Stomach (tissue), 9 donors: ENCODE data around the gene EIF3D. TPM values are rescaled to one million over a fixed set of nuclear protein-coding genes. Genes with fewer than 3 reads are reported as not detected.
"Not testable (repeated sequence)": the region's sequence is repeated elsewhere in the genome, so short reads cannot be mapped to it uniquely, and the experiment has no call there.

Experiments used
- DNase-seq, 2 donors: peaks; one replicate each; pipeline versions ENCODE4 v3.0.0 to v3.0.0-alpha.2; 2013 to 2019
- H3K27ac ChIP-seq, 5 donors: fragments of 200-600 bp in 4 of 5; sonication (generic) in 4 of 5; one replicate each; pipeline ENCODE4 v1.5.1; 2013 to 2019; ENCODE audit warnings: mild to moderate bottlenecking in 1 of 5, moderate library complexity in 1 of 5
- H3K27me3 ChIP-seq, 3 donors: fragments of 200-600 bp; sonication (generic); one replicate each; pipeline ENCODE4 v1.5.1; 2017 to 2019; ENCODE audit warnings: mixed run types in 1 of 3
- H3K36me3 ChIP-seq, 4 donors: fragments of 200-600 bp; sonication (generic); 1 replicate in 3 of 4; 2 replicates in 1 of 4; pipeline ENCODE4 v1.5.1; 2016 to 2019
- H3K4me1 ChIP-seq, 4 donors: fragments of 200-600 bp; sonication (generic); one replicate each; pipeline ENCODE4 v1.5.1; 2016 to 2019
- H3K4me3 ChIP-seq, 4 donors: fragments of 200-600 bp; sonication (generic) in 3 of 4; one replicate each; pipeline ENCODE4 v1.5.1; 2016 to 2019; ENCODE audit warnings: mild to moderate bottlenecking in 1 of 4
- H3K9me3 ChIP-seq, 4 donors: fragments of 200-600 bp; sonication (generic); one replicate each; pipeline ENCODE4 v1.5.1; 2016 to 2019
- CTCF ChIP-seq, 7 experiments: fragments of 450-650 bp in 4 of 7; fragments of 200-600 bp in 3 of 7; sonication (generic) in 3 of 7; IDR thresholded peaks; one replicate each; pipeline ENCODE4 v1.5.1; 2016 to 2019; ENCODE audit warnings: antibody characterized with exemption in 7 of 7, control low read depth in 2 of 7, mild to moderate bottlenecking in 1 of 7
- EP300 ChIP-seq: sonication (generic); formaldehyde crosslinking; IDR thresholded peaks from one replicate; pipeline ENCODE4 v1.6.1; 2017; ENCODE audit warnings: antibody characterized with exemption
- POLR2A ChIP-seq, 4 donors: fragments of 450-650 bp; IDR thresholded peaks; one replicate each; pipeline ENCODE4 v1.6.1; 2016; ENCODE audit warnings: antibody characterized with exemption in 4 of 4, control low read depth in 2 of 4, mild to moderate bottlenecking in 1 of 4, moderate library complexity in 1 of 4
- POLR2AphosphoS5 ChIP-seq, 3 donors: sonication (generic); formaldehyde crosslinking; IDR thresholded peaks; one replicate each; pipeline ENCODE4 v1.6.1; 2016; ENCODE audit warnings: antibody characterized with exemption in 3 of 3
- WGBS, 5 donors: extraction: QIAGEN DNeasy Blood & Tissue Kit in 3 of 5; methylation state at CpG; one replicate each; pipeline versions ENCODE4 v1.1.5 to v1.1.7; 2013 to 2018; 5-methylcytosine and 5-hydroxymethylcytosine counted together
- intact Hi-C: fragments of 100-400 bp; cut with DNase I; formaldehyde crosslinking; loops from one replicate; pipeline ENCODE4 v1.15.1; 2023; ENCODE audit warnings: low total_unique reads
- polyA plus RNA-seq, 3 donors: library from polyadenylated mRNA; stranded (reverse); fragments of 200-250 nt; gene quantifications; one replicate each; pipeline ENCODE4 v1.2.3, GENCODE V29; 2013
- total RNA-seq, 5 donors: library from RNA; depleted of rRNA; stranded (reverse); fragments of >200 nt; gene quantifications; one replicate each; pipeline versions ENCODE4 v1.1.0 to v1.2.3, GENCODE V29; 2014 to 2016
- donor health status: healthy with polysubstance abuse.
- donor health status: Bipolar disorder and iron deficiency.
- donor health status: healthy.

Gene EIF3D
- total and polyA plus RNA-seq, 8 donors: 80.4 to 242 (median 187) TPM

- WGBS, 5 donors: 84 to 93% (median 87%) methylated on average over 6 of the region's 6 CpGs
- peaks cover 79 to 100% (median 99%) of the 10 kb centered on the region in 4 donors for H3K36me3 ChIP-seq
These were observed 6.3 kb downstream of the EIF3D start for GRCh38 chr22:36522662-36523061.

DNA sequence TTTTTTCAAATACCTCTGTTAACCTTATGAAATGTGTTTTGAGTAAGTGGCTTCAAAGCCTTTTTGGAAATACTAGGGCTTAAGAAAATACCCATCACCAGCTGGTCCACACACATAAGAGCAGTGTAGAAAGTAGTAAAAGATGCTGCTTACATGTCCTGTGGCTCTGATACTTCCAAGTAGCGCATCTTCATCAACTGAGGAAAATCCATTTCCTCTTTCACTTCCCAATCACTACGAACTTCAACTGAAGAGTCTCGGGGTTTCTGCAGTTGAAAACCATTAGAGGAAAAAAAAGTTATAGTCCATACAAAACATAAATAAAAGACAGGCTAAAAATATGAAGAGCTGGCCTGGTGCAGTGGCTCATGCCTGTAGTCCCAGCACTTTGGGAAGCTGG is 8.5 kb downstream of the EIF3D start:
- Histone ChIP-seq H3K4me1 (no peaks in the 10 kb centered on the region), H3K9me3 (no peaks in the 10 kb centered on the region), H3K4me3 (no peak overlapping the region), H3K36me3 (peaks cover 89 to 100% (median 100%) of the 10 kb centered on the region in 4 donors), H3K27ac (peak overlapping the region in 1 of 5 donors; percentile 3), H3K27me3 (no peaks in the 10 kb centered on the region)
- intact Hi-C loops: no loop called here
- WGBS, 5 donors: 82 to 90% (median 84%) methylated on average over 3 of the region's 3 CpGs
- no peak for DNase-seq
- TF ChIP-seq POLR2AphosphoS5 (IDR thresholded peaks at IDR 0.05) (no peak), CTCF (IDR thresholded peaks at IDR 0.05) (no peak), POLR2A (IDR thresholded peaks at IDR 0.05) (no peak), EP300 (no peak)

More at GRCh38 chr22:36522662-36523061, 6.3 kb downstream of the EIF3D start:
- no peak for DNase-seq
- Histone ChIP-seq H3K4me1 (peaks cover 5 to 16% (median 9%) of the 10 kb centered on the region in 4 donors), H3K9me3 (no peaks in the 10 kb centered on the region), H3K27me3 (no peaks in the 10 kb centered on the region), H3K4me3 (no peak overlapping the region), H3K27ac (no peak overlapping the region)
- no peak for TF ChIP-seq CTCF (IDR thresholded peaks at IDR 0.05)
- TF ChIP-seq POLR2A (IDR thresholded peaks at IDR 0.05): no peak
- no peak for TF ChIP-seq POLR2AphosphoS5 (IDR thresholded peaks at IDR 0.05)
- no peak for TF ChIP-seq EP300
- intact Hi-C loops: no loop called here

DNA sequence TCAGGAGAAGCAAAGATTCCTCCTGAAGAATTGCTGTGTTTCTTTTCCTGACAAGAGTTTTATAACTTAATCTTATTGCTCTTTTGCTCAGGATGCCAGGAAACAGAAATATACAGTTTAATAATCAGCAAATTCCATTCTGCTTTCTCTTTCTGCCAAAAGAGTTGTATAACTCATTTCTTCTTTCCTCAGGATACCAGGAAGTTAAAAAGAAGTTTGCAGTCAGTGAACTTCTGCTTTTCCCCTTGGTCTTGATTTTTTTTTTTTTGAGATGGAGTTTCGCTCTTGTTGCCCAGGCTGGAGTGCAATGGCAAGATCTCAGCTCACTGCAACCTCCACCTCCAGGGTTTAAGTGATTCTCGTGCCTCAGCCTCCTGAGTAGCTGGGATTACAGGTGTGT is 9.1 kb downstream of the EIF3D start:
- intact Hi-C loops, DNase-seq, H3K27me3 ChIP-seq, H3K4me3 ChIP-seq, H3K4me1 ChIP-seq, H3K9me3 ChIP-seq: not testable (repeated sequence)
- WGBS, 5 donors: 81 to 95% (median 87%) methylated on average over 2 of the region's 2 CpGs
- H3K36me3 ChIP-seq: peaks cover 89 to 100% (median 100%) of the 10 kb centered on the region in 4 donors
- peak overlapping the region in 1 of 5 donors; percentile 3 for H3K27ac ChIP-seq

GRCh38 chr22:36514766-36515165 is 14.2 kb downstream of the EIF3D start:
- no peak for TF ChIP-seq POLR2A (IDR thresholded peaks at IDR 0.05)
- TF ChIP-seq CTCF (IDR thresholded peaks at IDR 0.05): no peak
- TF ChIP-seq EP300: no peak
- no peak for TF ChIP-seq POLR2AphosphoS5 (IDR thresholded peaks at IDR 0.05)
- H3K4me3 ChIP-seq: no peak overlapping the region
- no peak for DNase-seq
- 89 to 100% (median 100%) methylated on average over 1 of the region's 1 CpG for WGBS, 5 donors
- no peaks in the 10 kb centered on the region for H3K9me3 ChIP-seq
- peaks cover 0 to 11% (median 4%) of the 10 kb centered on the region in 4 donors for H3K4me1 ChIP-seq
- peaks cover 91 to 100% (median 98%) of the 10 kb centered on the region in 4 donors for H3K36me3 ChIP-seq
- H3K27me3 ChIP-seq: no peaks in the 10 kb centered on the region
- no peak overlapping the region for H3K27ac ChIP-seq
- intact Hi-C loops: no loop called here

DNA sequence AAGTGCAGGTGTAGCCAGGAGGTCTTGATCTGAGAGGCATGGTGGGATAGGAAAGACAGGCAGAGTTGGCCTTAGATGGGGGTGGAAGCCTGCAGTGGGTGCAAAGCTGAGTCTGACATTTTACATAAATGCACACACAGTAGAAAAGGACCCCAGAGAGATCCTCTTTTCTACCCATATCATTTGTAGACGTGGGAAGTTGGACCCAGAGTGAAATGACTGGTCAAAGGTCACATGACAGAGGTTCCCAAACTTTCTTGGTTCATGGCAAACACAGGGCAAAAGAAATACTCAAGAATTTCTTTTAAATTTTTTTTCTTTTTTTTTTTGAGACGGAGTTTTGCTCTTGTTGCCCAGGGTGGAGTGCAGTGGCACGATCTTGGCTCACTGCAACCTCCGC is 16.0 kb downstream of the EIF3D start:
- DNase-seq: no peak
- no peaks in the 10 kb centered on the region for H3K9me3 ChIP-seq
- peaks cover 0 to 15% (median 4%) of the 10 kb centered on the region in 4 donors for H3K4me1 ChIP-seq
- WGBS, 5 donors: 73 to 80% (median 79%) methylated on average over 4 of the region's 4 CpGs
- intact Hi-C loops: no loop called here
- H3K27ac ChIP-seq: no peak overlapping the region
- no peak overlapping the region for H3K4me3 ChIP-seq
- peaks cover 75 to 83% (median 81%) of the 10 kb centered on the region in 4 donors for H3K36me3 ChIP-seq
- no peaks in the 10 kb centered on the region for H3K27me3 ChIP-seq
- TF ChIP-seq POLR2A (IDR thresholded peaks at IDR 0.05) (no peak), POLR2AphosphoS5 (IDR thresholded peaks at IDR 0.05) (no peak), CTCF (IDR thresholded peaks at IDR 0.05) (no peak), EP300 (no peak)
